Measurements from ENCODE around the gene IFT27.
A peak's percentile ranks its signal among the peaks of the same experiment; 100 is the strongest.

Gene IFT27

GRCh38 chr22:36756031-36756430 lies 19.9 kb downstream of the IFT27 start:
- TF ChIP-seq TCF12 (IDR thresholded peaks at IDR 0.05; ENCODE audit: low read depth) (no peak), ZBTB7A (IDR thresholded peaks at IDR 0.05; ENCODE audit: low read depth) (no peak), CREB1 (IDR thresholded peaks at IDR 0.05; ENCODE audit: low read depth) (no peak), EGR1 (IDR thresholded peaks at IDR 0.05) (no peak), NFIC (IDR thresholded peaks at IDR 0.05) (no peak), RAD21 (IDR thresholded peaks at IDR 0.05; ENCODE audit: low read depth) (no peak), YY1 (IDR thresholded peaks at IDR 0.05; ENCODE audit: low read depth) (no peak), EP300 (IDR thresholded peaks at IDR 0.05; ENCODE audit: borderline replicate concordance) (no peak), FOXM1 (IDR thresholded peaks at IDR 0.05; ENCODE audit: borderline replicate concordance, low read depth) (no peak), CEBPB (IDR thresholded peaks at IDR 0.05) (no peak)
- TF ChIP-seq, protein P1, sequence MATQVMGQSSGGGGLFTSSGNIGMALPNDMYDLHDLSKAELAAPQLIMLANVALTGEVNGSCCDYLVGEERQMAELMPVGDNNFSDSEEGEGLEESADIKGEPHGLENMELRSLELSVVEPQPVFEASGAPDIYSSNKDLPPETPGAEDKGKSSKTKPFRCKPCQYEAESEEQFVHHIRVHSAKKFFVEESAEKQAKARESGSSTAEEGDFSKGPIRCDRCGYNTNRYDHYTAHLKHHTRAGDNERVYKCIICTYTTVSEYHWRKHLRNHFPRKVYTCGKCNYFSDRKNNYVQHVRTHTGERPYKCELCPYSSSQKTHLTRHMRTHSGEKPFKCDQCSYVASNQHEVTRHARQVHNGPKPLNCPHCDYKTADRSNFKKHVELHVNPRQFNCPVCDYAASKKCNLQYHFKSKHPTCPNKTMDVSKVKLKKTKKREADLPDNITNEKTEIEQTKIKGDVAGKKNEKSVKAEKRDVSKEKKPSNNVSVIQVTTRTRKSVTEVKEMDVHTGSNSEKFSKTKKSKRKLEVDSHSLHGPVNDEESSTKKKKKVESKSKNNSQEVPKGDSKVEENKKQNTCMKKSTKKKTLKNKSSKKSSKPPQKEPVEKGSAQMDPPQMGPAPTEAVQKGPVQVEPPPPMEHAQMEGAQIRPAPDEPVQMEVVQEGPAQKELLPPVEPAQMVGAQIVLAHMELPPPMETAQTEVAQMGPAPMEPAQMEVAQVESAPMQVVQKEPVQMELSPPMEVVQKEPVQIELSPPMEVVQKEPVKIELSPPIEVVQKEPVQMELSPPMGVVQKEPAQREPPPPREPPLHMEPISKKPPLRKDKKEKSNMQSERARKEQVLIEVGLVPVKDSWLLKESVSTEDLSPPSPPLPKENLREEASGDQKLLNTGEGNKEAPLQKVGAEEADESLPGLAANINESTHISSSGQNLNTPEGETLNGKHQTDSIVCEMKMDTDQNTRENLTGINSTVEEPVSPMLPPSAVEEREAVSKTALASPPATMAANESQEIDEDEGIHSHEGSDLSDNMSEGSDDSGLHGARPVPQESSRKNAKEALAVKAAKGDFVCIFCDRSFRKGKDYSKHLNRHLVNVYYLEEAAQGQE (IDR thresholded peaks at IDR 0.05; ENCODE audit: low read depth) = no peak

- TF ChIP-seq ZBTB7A (IDR thresholded peaks at IDR 0.05; ENCODE audit: low read depth) = no peak
- TF ChIP-seq TAF1 (IDR thresholded peaks at IDR 0.05; ENCODE audit: low read depth) = no peak
- TF ChIP-seq EP300 (IDR thresholded peaks at IDR 0.05; ENCODE audit: borderline replicate concordance) = no peak
- TF ChIP-seq TEAD4 (IDR thresholded peaks at IDR 0.05) = no peak
- TF ChIP-seq FOXM1 (IDR thresholded peaks at IDR 0.05; ENCODE audit: borderline replicate concordance, low read depth) = no peak
- no peak for TF ChIP-seq USF1 (IDR thresholded peaks at IDR 0.05)
- no peak for TF ChIP-seq CEBPB (IDR thresholded peaks at IDR 0.05)
- TF ChIP-seq, protein P2, sequence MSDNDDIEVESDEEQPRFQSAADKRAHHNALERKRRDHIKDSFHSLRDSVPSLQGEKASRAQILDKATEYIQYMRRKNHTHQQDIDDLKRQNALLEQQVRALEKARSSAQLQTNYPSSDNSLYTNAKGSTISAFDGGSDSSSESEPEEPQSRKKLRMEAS (IDR thresholded peaks at IDR 0.05) = no peak
- no peak for TF ChIP-seq NFIC (IDR thresholded peaks at IDR 0.05)
Measured at GRCh38 chr22:36755316-36755715, 20.6 kb downstream of the IFT27 start.

DNA sequence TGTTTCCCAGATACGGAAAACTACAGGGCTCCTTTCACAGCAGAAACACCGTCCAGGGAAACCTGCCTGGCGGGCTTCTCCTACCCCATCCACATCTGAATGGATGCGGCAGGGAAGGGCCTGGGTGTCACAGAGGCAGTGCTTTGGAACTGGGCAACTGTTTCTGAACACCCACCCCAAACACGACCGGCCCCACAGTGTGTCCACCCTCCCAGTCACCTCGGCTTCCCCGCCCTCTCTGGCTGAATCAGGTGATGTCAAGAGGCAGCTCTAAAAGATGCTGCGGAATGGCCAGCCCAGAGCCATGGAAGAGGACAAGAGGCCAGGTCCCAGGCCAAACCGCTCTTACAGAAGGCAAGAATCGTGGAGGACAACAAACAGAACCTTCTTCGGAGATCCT lies 22.0 kb downstream of the IFT27 start:
- TF ChIP-seq USF1 (IDR thresholded peaks at IDR 0.05) = no peak
- TF ChIP-seq FOXM1 (IDR thresholded peaks at IDR 0.05; ENCODE audit: borderline replicate concordance, low read depth) = no peak
- TF ChIP-seq TAF1 (IDR thresholded peaks at IDR 0.05; ENCODE audit: low read depth) = no peak
- no peak for TF ChIP-seq TCF12 (IDR thresholded peaks at IDR 0.05; ENCODE audit: low read depth)
- TF ChIP-seq CEBPB (IDR thresholded peaks at IDR 0.05) = no peak
- TF ChIP-seq CREB1 (IDR thresholded peaks at IDR 0.05; ENCODE audit: low read depth) = no peak
- TF ChIP-seq ZBTB7A (IDR thresholded peaks at IDR 0.05; ENCODE audit: low read depth) = no peak
- no peak for TF ChIP-seq RAD21 (IDR thresholded peaks at IDR 0.05; ENCODE audit: low read depth)
- TF ChIP-seq, protein P1 (IDR thresholded peaks at IDR 0.05; ENCODE audit: low read depth) = no peak
- TF ChIP-seq TEAD4 (IDR thresholded peaks at IDR 0.05) = no peak
- TF ChIP-seq YY1 (IDR thresholded peaks at IDR 0.05; ENCODE audit: low read depth) = no peak
- TF ChIP-seq EGR1 (IDR thresholded peaks at IDR 0.05) = no peak
- no peak for TF ChIP-seq NFIC (IDR thresholded peaks at IDR 0.05)
- TF ChIP-seq EP300 (IDR thresholded peaks at IDR 0.05; ENCODE audit: borderline replicate concordance) = no peak
- TF ChIP-seq, protein P2 (IDR thresholded peaks at IDR 0.05) = no peak

- TF ChIP-seq, protein P1 (IDR thresholded peaks at IDR 0.05; ENCODE audit: low read depth) = peak; percentile 83
- TF ChIP-seq TAF1 (IDR thresholded peaks at IDR 0.05; ENCODE audit: low read depth) = no peak
Measured at GRCh38 chr22:36753120-36753802, 22.7 kb downstream of the IFT27 start.
